ENCODE results near the gene CEACAM7.

DNA sequence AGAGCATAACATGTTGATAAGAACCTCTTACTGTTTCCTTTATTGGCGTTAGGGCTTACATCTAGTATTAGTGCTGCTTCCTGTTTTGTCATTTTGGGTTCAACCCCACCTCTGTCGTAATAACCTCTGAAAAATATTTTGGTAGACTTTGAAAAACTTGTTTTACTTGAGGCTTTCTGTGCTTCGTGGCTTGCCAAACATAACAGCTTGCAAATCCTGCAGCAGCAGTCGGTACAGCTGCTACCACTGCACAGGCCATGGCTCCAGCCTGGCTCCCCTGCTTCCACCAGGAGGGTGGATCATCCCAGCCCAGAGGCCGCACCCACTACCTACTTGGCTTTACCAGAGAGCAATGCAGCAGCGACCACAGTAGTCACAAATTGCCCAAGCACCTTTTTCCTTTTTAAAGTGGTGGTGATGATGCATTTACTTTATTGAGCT lies 49.4 kb downstream of the CEACAM7 start:
- TF ChIP-seq, protein P1, sequence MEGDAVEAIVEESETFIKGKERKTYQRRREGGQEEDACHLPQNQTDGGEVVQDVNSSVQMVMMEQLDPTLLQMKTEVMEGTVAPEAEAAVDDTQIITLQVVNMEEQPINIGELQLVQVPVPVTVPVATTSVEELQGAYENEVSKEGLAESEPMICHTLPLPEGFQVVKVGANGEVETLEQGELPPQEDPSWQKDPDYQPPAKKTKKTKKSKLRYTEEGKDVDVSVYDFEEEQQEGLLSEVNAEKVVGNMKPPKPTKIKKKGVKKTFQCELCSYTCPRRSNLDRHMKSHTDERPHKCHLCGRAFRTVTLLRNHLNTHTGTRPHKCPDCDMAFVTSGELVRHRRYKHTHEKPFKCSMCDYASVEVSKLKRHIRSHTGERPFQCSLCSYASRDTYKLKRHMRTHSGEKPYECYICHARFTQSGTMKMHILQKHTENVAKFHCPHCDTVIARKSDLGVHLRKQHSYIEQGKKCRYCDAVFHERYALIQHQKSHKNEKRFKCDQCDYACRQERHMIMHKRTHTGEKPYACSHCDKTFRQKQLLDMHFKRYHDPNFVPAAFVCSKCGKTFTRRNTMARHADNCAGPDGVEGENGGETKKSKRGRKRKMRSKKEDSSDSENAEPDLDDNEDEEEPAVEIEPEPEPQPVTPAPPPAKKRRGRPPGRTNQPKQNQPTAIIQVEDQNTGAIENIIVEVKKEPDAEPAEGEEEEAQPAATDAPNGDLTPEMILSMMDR (IDR thresholded peaks at IDR 0.05) = no peak
- TF ChIP-seq POLR2A (IDR thresholded peaks at IDR 0.05) = no peak
